GM23338 (cell line): ENCODE data around the gene GRIK4. TPM values are rescaled to one million over a fixed set of nuclear protein-coding genes. Genes with fewer than 3 reads are reported as not detected.
A peak's percentile ranks its signal among the peaks of the same experiment; 100 is the strongest.

Experiments
- ATAC-seq: fragments of 200-7000 bp; cut with Tn5 transposase; 3 replicates; pipeline ENCODE4 v1.9.1; 2020
- DNase-seq: peaks from one replicate; pipeline ENCODE4 v3.0.0-alpha.2; 2015; ENCODE audit warnings: low spot score
- H2AFZ ChIP-seq: fragments of 200-600 bp; sonication (generic); 2 replicates; pipeline ENCODE4 v1.8.0; 2016; ENCODE audit warnings: antibody characterized with exemption, mild to moderate bottlenecking, moderate library complexity
- H3F3A ChIP-seq: fragments of 200-600 bp; sonication (generic); replicated peaks from 2 replicates; pipeline ENCODE4 v1.8.0; 2017; ENCODE audit warnings: antibody characterized with exemption, mixed run types, low read depth
- H3K27ac ChIP-seq: fragments of 200-600 bp; sonication (generic); 2 replicates; pipeline ENCODE4 v1.6.1; 2016; ENCODE audit warnings: low read depth
- H3K27me3 ChIP-seq: fragments of 200-600 bp; sonication (generic); 2 replicates; pipeline ENCODE4 v1.8.0; 2016; ENCODE audit warnings: mild to moderate bottlenecking, mixed run types, moderate library complexity; ENCODE audit not compliant: insufficient read depth
- H3K36me3 ChIP-seq: fragments of 200-600 bp; sonication (generic); 2 replicates; pipeline ENCODE4 v1.8.0; 2016; ENCODE audit warnings: mild to moderate bottlenecking; ENCODE audit not compliant: insufficient read depth
- H3K4me1 ChIP-seq: fragments of 200-600 bp; sonication (generic); 2 replicates; pipeline ENCODE4 v1.8.0; 2016; ENCODE audit warnings: mild to moderate bottlenecking, moderate library complexity; ENCODE audit not compliant: insufficient read depth
- H3K4me2 ChIP-seq: fragments of 200-600 bp; sonication (generic); 2 replicates; pipeline ENCODE4 v1.7.1; 2017; ENCODE audit warnings: mixed run types
- H3K4me3 ChIP-seq: fragments of 200-600 bp; sonication (generic); 2 replicates; pipeline ENCODE4 v1.6.1; 2016; ENCODE audit warnings: mixed run types
- H3K79me2 ChIP-seq: fragments of 200-600 bp; sonication (generic); replicated peaks from 2 replicates; pipeline ENCODE4 v1.8.0; 2017; ENCODE audit warnings: mild to moderate bottlenecking; ENCODE audit not compliant: insufficient read depth
- H3K9me2 ChIP-seq: fragments of 200-600 bp; sonication (generic); 2 replicates; pipeline ENCODE4 v1.8.0; 2017; ENCODE audit not compliant: insufficient read depth
- H4K20me1 ChIP-seq: fragments of 200-600 bp; sonication (generic); replicated peaks from 2 replicates; pipeline ENCODE4 v1.8.0; 2017; ENCODE audit warnings: mild to moderate bottlenecking; ENCODE audit not compliant: insufficient read depth
- H3K27ac Mint-ChIP-seq: 2 replicates; pipeline ENCODE4 v1.8.0; 2020; ENCODE audit warnings: inconsistent platforms, mild to moderate bottlenecking, moderate library complexity, mixed read lengths
- H3K27me3 Mint-ChIP-seq: 3 replicates; pipeline ENCODE4 v1.8.0; 2022; ENCODE audit warnings: low read depth, mild to moderate bottlenecking, moderate library complexity, mixed read lengths, inconsistent platforms; ENCODE audit not compliant: insufficient read depth, poor library complexity
- H3K36me3 Mint-ChIP-seq: 3 replicates; pipeline ENCODE4 v1.8.0; 2021; ENCODE audit warnings: low read depth, mild to moderate bottlenecking, inconsistent platforms, moderate library complexity, mixed read lengths
- H3K4me1 Mint-ChIP-seq: 3 replicates; pipeline ENCODE4 v1.8.0; 2020; ENCODE audit warnings: mild to moderate bottlenecking, inconsistent platforms, mixed read lengths
- H3K4me3 Mint-ChIP-seq: 3 replicates; pipeline ENCODE4 v1.8.0; 2021; ENCODE audit warnings: moderate library complexity, mild to moderate bottlenecking, inconsistent platforms, mixed read lengths
- H3K9me3 Mint-ChIP-seq: 3 replicates; pipeline ENCODE4 v1.8.0; 2020; ENCODE audit warnings: moderate library complexity, mild to moderate bottlenecking, inconsistent platforms, mixed read lengths
- CTCF ChIP-seq, 2 experiments: fragments of 200-600 bp in 1 of 2; sonication (generic) in 1 of 2; conservative IDR thresholded peaks; 2 replicates each; pipeline versions ENCODE4 v1.5.1 to v1.6.1; 2016 to 2017; ENCODE audit warnings: antibody characterized with exemption in 2 of 2, low read depth in 2 of 2, mild to moderate bottlenecking in 2 of 2, moderate library complexity in 1 of 2
- ETS1 ChIP-seq: IDR thresholded peaks from 2 replicates; pipeline ENCODE4 v1.6.1; 2016; ENCODE audit warnings: antibody characterized with exemption
- EZH2phosphoT487 ChIP-seq: fragments of 200-600 bp; sonication (generic); IDR thresholded peaks from one replicate; pipeline ENCODE4 v1.8.1; 2018; ENCODE audit warnings: antibody characterized with exemption; ENCODE audit not compliant: unreplicated experiment
- JUNB ChIP-seq: IDR thresholded peaks from one replicate; pipeline ENCODE4 v1.6.1; 2016; ENCODE audit warnings: antibody characterized with exemption; ENCODE audit not compliant: unreplicated experiment
- POLR2AphosphoS5 ChIP-seq: IDR thresholded peaks from 2 replicates; pipeline ENCODE4 v1.6.1; 2016; ENCODE audit warnings: antibody characterized with exemption, low read depth
- STAT1 ChIP-seq: IDR thresholded peaks from one replicate; pipeline ENCODE4 v1.6.1; 2016; ENCODE audit warnings: antibody characterized with exemption; ENCODE audit not compliant: unreplicated experiment
- ZNF114 ChIP-seq: fragments of 250-450 bp; sonication (Bioruptor Pico); IDR thresholded peaks from 2 replicates; pipeline ENCODE4 v1.5.0; 2020; ENCODE audit warnings: mild to moderate bottlenecking, moderate library complexity
- ZNF331 ChIP-seq: fragments of 250-450 bp; sonication (Bioruptor Pico); IDR thresholded peaks from 2 replicates; pipeline ENCODE4 v1.5.0; 2020; ENCODE audit warnings: low read depth, mild to moderate bottlenecking, moderate library complexity
- ZNF462 ChIP-seq: fragments of 250-450 bp; sonication (Bioruptor Pico); IDR thresholded peaks from 2 replicates; pipeline ENCODE4 v1.5.0; 2020; ENCODE audit warnings: mild to moderate bottlenecking, moderate library complexity
- polyA plus RNA-seq: library from polyadenylated mRNA; unstranded; fragments of >200 nt; fragmentation: Nextera tagmentation; extraction: Ambion mirVana; gene quantifications from 2 replicates; pipeline ENCODE4 v1.2.1, GENCODE V29; 2016
- total RNA-seq: library from RNA; depleted of rRNA; stranded (reverse); fragments of >200 nt; shearing (Covaris generic); gene quantifications from 2 replicates; pipeline ENCODE4 v1.2.3, GENCODE V29; 2014
- TF ChIP-seq, protein P1 (sequence below): IDR thresholded peaks from one replicate; pipeline ENCODE4 v1.6.1; 2018; ENCODE audit warnings: antibody characterized with exemption; ENCODE audit not compliant: unreplicated experiment

The GRIK4 gene
- total and polyA plus RNA-seq, 2 experiments from 2014 or later = 0.63 to 2.2 TPM

- no peak for TF ChIP-seq EZH2phosphoT487
Measured at GRCh38 chr11:120630122-120630521, 118.6 kb downstream of the GRIK4 start (continued).

DNA sequence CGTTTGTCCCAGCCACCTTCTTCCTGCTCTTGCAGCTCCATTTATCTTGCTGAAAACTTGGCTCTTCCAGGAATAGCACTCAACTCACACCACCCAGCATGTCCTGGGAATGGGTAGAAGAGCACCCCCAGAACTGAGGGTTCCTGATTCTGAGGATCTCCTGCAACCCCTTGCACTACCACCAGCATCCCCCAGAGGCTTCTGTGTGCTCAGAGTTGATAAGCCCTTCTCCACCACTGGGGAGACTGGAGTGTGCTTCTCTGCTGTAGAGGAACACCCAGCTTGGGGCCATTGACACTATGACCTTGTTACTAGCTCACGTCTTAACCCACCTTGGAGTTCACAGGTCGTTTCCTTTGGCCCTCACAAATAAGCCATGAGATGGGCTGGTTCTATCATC lies 121.0 kb downstream of the GRIK4 start:
- Histone ChIP-seq H3K9me2 (peaks cover 3% of the 10 kb centered on the region; the same call in 1 of the 2 replicates), H3K27me3 (no peaks in the 10 kb centered on the region), H3K4me1 (peaks cover 15% of the 10 kb centered on the region; the same call in 1 of the 2 replicates), H3K36me3 (no peaks in the 10 kb centered on the region), H3K79me2 (no peaks in the 10 kb centered on the region), H4K20me1 (no peaks in the 10 kb centered on the region), H3K4me2 (no peak overlapping the region), H3F3A (no peaks in the 10 kb centered on the region), H2AFZ (no peak overlapping the region), H3K4me3 (no peak overlapping the region), H3K27ac (no peak overlapping the region)
- Mint-ChIP-seq H3K4me3 (no peak overlapping the region), H3K36me3 (no peaks in the 10 kb centered on the region), H3K4me1 (peaks cover 37% of the 10 kb centered on the region), H3K27ac (no peak overlapping the region), H3K9me3 (no peaks in the 10 kb centered on the region), H3K27me3 (peaks cover 5% of the 10 kb centered on the region)
- TF ChIP-seq ZNF331 (CRISPR knock-in tag) (no peak), ZNF114 (CRISPR knock-in tag) (no peak), JUNB (no peak), CTCF (conservative IDR thresholded peaks at IDR 0.05; ENCODE audit: low read depth in 2 of 2) (peak; percentile 32 to 39; a peak in 2 of 4 replicates), POLR2AphosphoS5 (no peak), ETS1 (no peak), STAT1 (no peak), ZNF462 (CRISPR knock-in tag) (peak; percentile 68; the same call in 1 of the 2 replicates)
- TF ChIP-seq, protein P1, sequence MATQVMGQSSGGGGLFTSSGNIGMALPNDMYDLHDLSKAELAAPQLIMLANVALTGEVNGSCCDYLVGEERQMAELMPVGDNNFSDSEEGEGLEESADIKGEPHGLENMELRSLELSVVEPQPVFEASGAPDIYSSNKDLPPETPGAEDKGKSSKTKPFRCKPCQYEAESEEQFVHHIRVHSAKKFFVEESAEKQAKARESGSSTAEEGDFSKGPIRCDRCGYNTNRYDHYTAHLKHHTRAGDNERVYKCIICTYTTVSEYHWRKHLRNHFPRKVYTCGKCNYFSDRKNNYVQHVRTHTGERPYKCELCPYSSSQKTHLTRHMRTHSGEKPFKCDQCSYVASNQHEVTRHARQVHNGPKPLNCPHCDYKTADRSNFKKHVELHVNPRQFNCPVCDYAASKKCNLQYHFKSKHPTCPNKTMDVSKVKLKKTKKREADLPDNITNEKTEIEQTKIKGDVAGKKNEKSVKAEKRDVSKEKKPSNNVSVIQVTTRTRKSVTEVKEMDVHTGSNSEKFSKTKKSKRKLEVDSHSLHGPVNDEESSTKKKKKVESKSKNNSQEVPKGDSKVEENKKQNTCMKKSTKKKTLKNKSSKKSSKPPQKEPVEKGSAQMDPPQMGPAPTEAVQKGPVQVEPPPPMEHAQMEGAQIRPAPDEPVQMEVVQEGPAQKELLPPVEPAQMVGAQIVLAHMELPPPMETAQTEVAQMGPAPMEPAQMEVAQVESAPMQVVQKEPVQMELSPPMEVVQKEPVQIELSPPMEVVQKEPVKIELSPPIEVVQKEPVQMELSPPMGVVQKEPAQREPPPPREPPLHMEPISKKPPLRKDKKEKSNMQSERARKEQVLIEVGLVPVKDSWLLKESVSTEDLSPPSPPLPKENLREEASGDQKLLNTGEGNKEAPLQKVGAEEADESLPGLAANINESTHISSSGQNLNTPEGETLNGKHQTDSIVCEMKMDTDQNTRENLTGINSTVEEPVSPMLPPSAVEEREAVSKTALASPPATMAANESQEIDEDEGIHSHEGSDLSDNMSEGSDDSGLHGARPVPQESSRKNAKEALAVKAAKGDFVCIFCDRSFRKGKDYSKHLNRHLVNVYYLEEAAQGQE = no peak
- ATAC-seq = peak; percentile 64
- DNase-seq = peak; percentile 60
